Parathyroid adenoma (tissue), 2 donors: ENCODE results near the gene PIK3CG.
"Not testable (repeated sequence)": the region's sequence is repeated elsewhere in the genome, so short reads cannot be mapped to it uniquely, and the experiment has no call there.

Experiments
- H2AFZ ChIP-seq: fragments of 300-600 bp; sonication (generic); one replicate; pipeline ENCODE4 v1.7.0; 2017; ENCODE audit warnings: antibody characterized with exemption, mild to moderate bottlenecking
- H3K27ac ChIP-seq: fragments of 300-600 bp; sonication (generic); one replicate; pipeline ENCODE4 v1.7.0; 2017
- H3K27me3 ChIP-seq: fragments of 300-600 bp; sonication (generic); one replicate; pipeline ENCODE4 v1.7.0; 2017; ENCODE audit warnings: low read length; ENCODE audit not compliant: control insufficient read depth, insufficient read depth
- H3K36me3 ChIP-seq: fragments of 300-600 bp; sonication (generic); one replicate; pipeline ENCODE4 v1.7.0; 2017; ENCODE audit warnings: low read length; ENCODE audit not compliant: control insufficient read depth, insufficient read depth
- H3K4me1 ChIP-seq: fragments of 300-600 bp; sonication (generic); one replicate; pipeline ENCODE4 v1.7.0; 2017; ENCODE audit warnings: control low read depth
- H3K4me2 ChIP-seq: fragments of 300-600 bp; sonication (generic); one replicate; pipeline ENCODE4 v1.7.0; 2017; ENCODE audit warnings: low read length
- H3K4me3 ChIP-seq: fragments of 300-600 bp; sonication (generic); one replicate; pipeline ENCODE4 v1.7.0; 2017; ENCODE audit warnings: low read depth, low read length
- H3K79me2 ChIP-seq: fragments of 300-600 bp; sonication (generic); one replicate; pipeline ENCODE4 v1.7.0; 2017; ENCODE audit warnings: control low read depth
- H3K9ac ChIP-seq: fragments of 300-600 bp; sonication (generic); one replicate; pipeline ENCODE4 v1.7.0; 2017; ENCODE audit warnings: mild to moderate bottlenecking
- H3K9me3 ChIP-seq: fragments of 300-600 bp; sonication (generic); one replicate; pipeline ENCODE4 v1.7.0; 2017; ENCODE audit warnings: low read length; ENCODE audit not compliant: control insufficient read depth
- CTCF ChIP-seq: fragments of 300-600 bp; sonication (generic); IDR thresholded peaks from one replicate; pipeline ENCODE4 v1.7.0; 2017; ENCODE audit warnings: antibody characterized with exemption, mild to moderate bottlenecking
- donor health status: primary hyperparathyroidism.

Gene PIK3CG

GRCh38 chr7:106848049-106848448, 17.0 kb upstream of the PIK3CG start:
- no peaks in the 10 kb centered on the region for H3K36me3 ChIP-seq

GRCh38 chr7:106848851-106849442, 16.1 kb upstream of the PIK3CG start:
- no peak overlapping the region for H3K4me2 ChIP-seq
- H3K27me3 ChIP-seq: no peaks in the 10 kb centered on the region
- no peak overlapping the region for H3K9ac ChIP-seq
- no peaks in the 10 kb centered on the region for H3K9me3 ChIP-seq
- H3K4me1 ChIP-seq: no peaks in the 10 kb centered on the region
- H3K27ac ChIP-seq: no peak overlapping the region
- no peak overlapping the region for H3K4me3 ChIP-seq
- H3K36me3 ChIP-seq: no peaks in the 10 kb centered on the region
- no peaks in the 10 kb centered on the region for H3K79me2 ChIP-seq
- no peak overlapping the region for H2AFZ ChIP-seq
- TF ChIP-seq CTCF: no peak

More at GRCh38 chr7:106848049-106848448, 17.0 kb upstream of the PIK3CG start:
- Histone ChIP-seq H3K27me3 (no peaks in the 10 kb centered on the region), H3K4me2 (no peak overlapping the region), H3K4me3 (no peak overlapping the region), H2AFZ (no peak overlapping the region), H3K79me2 (no peaks in the 10 kb centered on the region), H3K9ac (no peak overlapping the region), H3K27ac (no peak overlapping the region), H3K9me3 (no peaks in the 10 kb centered on the region), H3K4me1 (no peaks in the 10 kb centered on the region)
- TF ChIP-seq CTCF: no peak

GRCh38 chr7:106851632-106852031, 13.4 kb upstream of the PIK3CG start:
- not testable (repeated sequence) for H3K27me3 ChIP-seq

GRCh38 chr7:106853250-106853908, 11.7 kb upstream of the PIK3CG start:
- no peaks in the 10 kb centered on the region for H3K79me2 ChIP-seq
- H2AFZ ChIP-seq: no peak overlapping the region
- H3K4me2 ChIP-seq: no peak overlapping the region
- TF ChIP-seq CTCF: no peak
- no peak overlapping the region for H3K4me3 ChIP-seq
- H3K27ac ChIP-seq: no peak overlapping the region
- H3K36me3 ChIP-seq: no peaks in the 10 kb centered on the region
- no peaks in the 10 kb centered on the region for H3K9me3 ChIP-seq
- H3K4me1 ChIP-seq: no peaks in the 10 kb centered on the region
- H3K27me3 ChIP-seq: no peaks in the 10 kb centered on the region
- no peak overlapping the region for H3K9ac ChIP-seq

More at GRCh38 chr7:106851632-106852031, 13.4 kb upstream of the PIK3CG start:
- H3K79me2 ChIP-seq, H3K4me3 ChIP-seq, H3K9me3 ChIP-seq, H3K36me3 ChIP-seq, H3K4me2 ChIP-seq, H3K4me1 ChIP-seq, H3K27ac ChIP-seq, H3K9ac ChIP-seq, H2AFZ ChIP-seq: not testable (repeated sequence)

GRCh38 chr7:106855540-106856132, 9.4 kb upstream of the PIK3CG start:
- no peak overlapping the region for H3K4me2 ChIP-seq
- H2AFZ ChIP-seq: no peak overlapping the region
- H3K36me3 ChIP-seq: no peaks in the 10 kb centered on the region
- no peak overlapping the region for H3K27ac ChIP-seq
- H3K9me3 ChIP-seq: no peaks in the 10 kb centered on the region
- no peak overlapping the region for H3K4me3 ChIP-seq
- no peaks in the 10 kb centered on the region for H3K79me2 ChIP-seq
- no peak overlapping the region for H3K9ac ChIP-seq
- no peaks in the 10 kb centered on the region for H3K4me1 ChIP-seq
- TF ChIP-seq CTCF: no peak
- H3K27me3 ChIP-seq: no peaks in the 10 kb centered on the region
